Mesothelial cell of epicardium (in vitro differentiated cells): ENCODE data around the gene WDR87. TPM values are rescaled to one million over a fixed set of nuclear protein-coding genes. Genes with fewer than 3 reads are reported as not detected.

Experiments
- DNase-seq, 2 experiments: peaks; one replicate each; pipeline ENCODE4 v3.0.0; 2021; ENCODE audit warnings: low spot score in 2 of 2; ENCODE audit not compliant: unreplicated experiment in 2 of 2
- H3K27ac Mint-ChIP-seq: 2 replicates; pipeline ENCODE4 v1.8.0; 2021; ENCODE audit warnings: mixed read lengths
- H3K27me3 Mint-ChIP-seq: 2 replicates; pipeline ENCODE4 v1.8.0; 2021; ENCODE audit warnings: low read depth, mixed read lengths
- H3K36me3 Mint-ChIP-seq: 2 replicates; pipeline ENCODE4 v1.8.0; 2021; ENCODE audit warnings: mixed read lengths
- H3K4me1 Mint-ChIP-seq: 2 replicates; pipeline ENCODE4 v1.8.0; 2021; ENCODE audit warnings: mixed read lengths
- H3K4me3 Mint-ChIP-seq: 2 replicates; pipeline ENCODE4 v1.8.0; 2021; ENCODE audit warnings: mild to moderate bottlenecking, moderate library complexity, mixed read lengths
- H3K9me3 Mint-ChIP-seq: 2 replicates; pipeline ENCODE4 v1.8.0; 2021; ENCODE audit warnings: mixed read lengths
- CTCF ChIP-seq: fragments of 200-600 bp; sonication (generic); IDR thresholded peaks from one replicate; pipeline ENCODE4 v1.5.0; 2021; ENCODE audit warnings: antibody characterized with exemption; ENCODE audit not compliant: unreplicated experiment
- total RNA-seq: library from RNA; stranded (reverse); gene quantifications from 3 replicates; pipeline ENCODE4 v1.2.1, GENCODE V29; 2021

Gene WDR87
- total RNA-seq, 1 donor from 2014 or later = not detected

DNA sequence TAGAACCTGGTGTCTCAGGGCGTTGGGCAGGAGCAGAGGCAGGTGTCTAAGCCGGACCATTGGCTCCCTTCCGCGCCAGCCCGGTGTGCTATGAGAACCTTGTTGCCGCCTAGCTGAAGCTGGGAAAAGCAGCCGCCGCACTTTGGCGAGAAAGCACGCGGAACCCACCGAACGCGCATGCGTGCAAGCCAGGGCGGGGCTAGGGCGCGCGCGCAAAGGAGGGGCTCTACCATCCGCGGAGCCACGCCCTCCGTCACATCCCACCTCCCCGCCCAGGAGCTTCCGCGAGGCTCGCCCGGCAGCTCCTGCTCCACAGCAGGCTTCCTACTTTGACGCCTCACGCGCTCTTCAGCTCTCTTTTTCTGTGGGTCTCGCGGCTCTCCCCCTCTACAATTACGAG lies 51.3 kb downstream of the WDR87 start:
- Mint-ChIP-seq H3K4me3 (no peak overlapping the region), H3K27me3 (no peaks in the 10 kb centered on the region), H3K36me3 (no peaks in the 10 kb centered on the region), H3K9me3 (no peaks in the 10 kb centered on the region), H3K27ac (no peak overlapping the region), H3K4me1 (no peaks in the 10 kb centered on the region)
- no peak for TF ChIP-seq CTCF
- DNase-seq = no peak

GRCh38 chr19:37845932-37846331 lies 60.5 kb downstream of the WDR87 start:
- no peak for DNase-seq
- H3K4me1 Mint-ChIP-seq = no peaks in the 10 kb centered on the region
- no peak overlapping the region for H3K4me3 Mint-ChIP-seq
- no peak overlapping the region for H3K27ac Mint-ChIP-seq
- TF ChIP-seq CTCF = no peak
- peaks cover 8% of the 10 kb centered on the region for H3K9me3 Mint-ChIP-seq
- H3K36me3 Mint-ChIP-seq = no peaks in the 10 kb centered on the region
- H3K27me3 Mint-ChIP-seq = no peaks in the 10 kb centered on the region

Other genes with a start within 250 kb of the WDR87 start
- gene ZNF607, start 186.8 kb downstream of the WDR87 start, total RNA-seq = 17.6 to 18.7 TPM (median 17.7 TPM) in 3 replicates
- gene ZNF573, start 127.0 kb downstream of the WDR87 start, total RNA-seq = 13.0 to 18.1 TPM (median 14.4 TPM) in 3 replicates
- gene SIPA1L3, start 614 bp upstream of the WDR87 start, total RNA-seq = 55.2 to 60.1 TPM (median 58.2 TPM) in 3 replicates